HG02885 (cell line): Measurements from ENCODE around the gene PFN4.
"Not testable (repeated sequence)": the region's sequence is repeated elsewhere in the genome, so short reads cannot be mapped to it uniquely, and the experiment has no call there.

Experiments used
- ATAC-seq: cut with Tn5 transposase; IDR thresholded peaks from one replicate; pipeline ENCODE4 v1.9.1; 2021; ENCODE audit warnings: mild to moderate bottlenecking; ENCODE audit not compliant: unreplicated experiment, poor library complexity

Gene PFN4, protein sequence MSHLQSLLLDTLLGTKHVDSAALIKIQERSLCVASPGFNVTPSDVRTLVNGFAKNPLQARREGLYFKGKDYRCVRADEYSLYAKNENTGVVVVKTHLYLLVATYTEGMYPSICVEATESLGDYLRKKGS

DNA sequence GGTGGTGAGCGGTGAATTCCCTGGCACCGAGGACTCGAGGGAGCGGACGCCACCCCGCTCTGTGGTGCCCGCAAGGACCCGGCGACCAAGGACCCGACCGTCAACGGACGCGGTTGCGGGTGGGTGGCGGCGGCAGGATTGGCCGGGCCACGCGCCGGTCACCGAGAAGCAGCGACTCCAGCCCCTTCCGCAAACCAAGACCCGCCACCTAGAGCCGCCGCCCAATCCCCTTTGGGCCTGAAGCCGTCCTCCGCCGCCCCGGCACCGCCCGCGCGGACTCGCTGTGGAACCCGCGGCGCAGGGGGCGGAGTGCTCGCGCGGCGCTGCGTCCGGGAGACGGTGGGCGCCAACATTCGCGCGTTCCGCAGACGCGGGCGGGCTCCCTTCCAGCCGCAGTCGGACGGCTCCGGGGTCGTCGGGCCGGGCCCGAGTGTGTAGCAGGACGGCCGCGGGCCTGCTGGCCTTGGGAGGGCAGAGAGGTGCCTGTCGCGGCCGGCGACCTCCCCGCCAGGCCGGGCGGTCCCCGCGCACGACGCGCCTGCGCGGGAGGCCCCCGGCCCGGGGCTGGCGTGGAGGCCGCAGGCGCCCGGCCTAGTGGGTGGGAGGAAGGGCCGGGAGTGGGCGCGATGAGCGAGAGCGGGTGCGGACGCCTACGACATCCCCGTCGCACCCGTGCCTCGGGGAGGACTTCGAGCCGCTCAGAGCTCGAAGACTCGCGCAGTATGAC lies at the start of gene PFN4, which contains the start of gene FAM228B:
Gene PFN4 (minus strand): TSS at position 140 of the 727 bp plus-strand sequence. CDS start 799 bp downstream, outside the sequence.
Gene FAM228B (plus strand): TSS at position 275 of the 727 bp plus-strand sequence. CDS start 893 bp downstream, outside the sequence.
- peak; percentile 90 for ATAC-seq

DNA sequence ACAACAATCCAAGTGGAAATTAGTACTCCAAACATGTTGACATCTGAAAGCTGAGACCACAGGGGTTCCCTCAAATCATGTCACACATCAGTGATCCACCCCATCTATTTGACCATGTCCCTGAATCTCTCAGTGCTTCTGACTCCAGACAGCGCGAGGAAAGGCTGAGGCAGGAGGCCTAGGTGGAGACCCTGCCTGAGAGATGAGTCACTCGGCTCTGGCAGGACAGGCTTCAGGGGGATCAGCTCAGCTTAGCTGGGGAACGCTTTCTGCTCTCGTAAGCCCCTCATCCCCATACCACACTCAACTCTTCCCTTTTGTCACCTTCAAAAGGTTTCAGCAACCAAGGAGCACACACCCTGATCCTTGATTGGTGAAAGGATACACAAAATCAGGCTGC lies 45.9 kb upstream of the PFN4 start:
- ATAC-seq = no peak

DNA sequence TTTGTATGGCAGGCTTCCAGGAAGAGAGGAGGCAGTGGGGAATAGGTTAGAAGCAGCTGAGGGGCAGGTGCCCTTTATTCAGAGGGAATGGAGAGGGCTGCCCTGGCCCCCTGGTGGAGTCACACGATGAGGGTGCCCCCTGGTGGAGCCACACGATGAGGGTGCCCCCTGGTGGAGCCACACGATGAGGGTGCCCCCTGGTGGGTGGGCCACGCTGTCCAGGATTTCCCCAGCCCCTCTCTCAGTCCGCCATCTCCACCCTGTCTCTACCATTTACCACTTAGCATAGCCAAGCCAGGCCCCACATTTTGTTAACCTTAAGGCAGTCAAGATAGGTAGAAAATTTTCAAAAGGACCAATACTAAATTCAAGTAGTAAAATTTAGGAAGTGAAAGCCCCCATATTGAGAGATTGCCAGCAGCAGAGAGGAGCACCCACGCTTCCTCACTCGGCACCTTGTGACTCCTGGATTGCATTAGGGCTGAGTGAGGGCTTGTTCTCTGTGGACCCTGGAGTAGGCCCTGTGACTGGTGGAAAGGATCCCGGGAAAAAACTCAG lies 41.4 kb upstream of the PFN4 start:
- peak; percentile 86 for ATAC-seq

DNA sequence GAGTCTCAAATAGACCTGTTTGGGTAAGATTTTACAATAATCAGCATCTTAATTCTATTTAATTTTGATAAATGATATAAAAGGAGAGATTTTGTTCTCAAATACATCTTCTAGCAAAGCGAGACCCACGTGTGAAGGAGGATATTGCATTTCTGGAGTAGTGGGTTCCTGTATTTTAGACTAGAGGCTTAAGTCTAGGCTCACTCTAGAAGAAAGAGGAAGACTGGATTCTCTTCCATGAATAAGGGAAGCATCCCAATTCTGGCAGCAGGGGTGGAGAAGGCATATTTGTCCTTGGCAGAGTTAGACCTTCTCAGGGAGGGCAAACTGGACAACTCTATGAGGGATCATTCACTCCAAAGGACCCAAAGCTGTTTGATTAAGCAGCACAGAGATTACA lies 40.5 kb upstream of the PFN4 start:
- no peak for ATAC-seq

DNA sequence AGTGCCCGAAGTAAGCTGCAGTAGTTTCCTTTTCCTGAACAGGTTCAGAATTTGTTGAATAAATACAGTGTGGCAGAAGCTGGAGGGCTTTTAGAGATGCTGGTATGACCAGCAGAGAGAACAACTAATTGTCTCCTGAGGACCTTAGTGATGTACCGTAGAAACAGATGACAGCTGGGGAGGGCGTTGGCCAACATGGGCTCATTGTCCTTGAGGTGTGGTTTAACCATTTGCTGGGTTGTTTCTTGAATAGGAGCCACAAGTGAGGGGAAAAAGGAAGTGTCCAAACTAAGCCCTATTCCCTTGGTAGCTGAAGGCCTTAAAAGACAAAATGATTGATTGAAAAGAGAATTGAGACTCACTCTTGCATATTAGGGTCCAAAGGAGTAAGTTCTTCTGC lies 40.1 kb upstream of the PFN4 start:
- no peak for ATAC-seq

DNA sequence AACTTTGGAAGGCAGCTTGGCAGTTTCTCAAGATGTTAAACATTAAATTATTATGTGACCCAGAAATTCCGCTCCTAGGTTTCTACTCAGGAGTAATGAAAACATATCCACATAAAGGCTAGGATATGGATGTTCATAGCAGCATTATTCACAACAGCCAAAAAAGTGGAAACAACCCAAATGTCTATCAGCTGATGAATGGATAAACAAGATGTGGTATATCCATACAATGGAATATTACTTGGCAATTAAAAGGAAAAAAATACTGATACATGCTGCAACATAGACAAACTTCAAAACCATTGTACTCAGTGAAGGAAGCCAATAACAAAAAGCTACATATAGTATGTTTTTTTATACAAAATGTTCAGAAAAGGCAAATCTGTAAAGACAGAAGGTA lies 39.4 kb upstream of the PFN4 start:
- ATAC-seq = no peak

DNA sequence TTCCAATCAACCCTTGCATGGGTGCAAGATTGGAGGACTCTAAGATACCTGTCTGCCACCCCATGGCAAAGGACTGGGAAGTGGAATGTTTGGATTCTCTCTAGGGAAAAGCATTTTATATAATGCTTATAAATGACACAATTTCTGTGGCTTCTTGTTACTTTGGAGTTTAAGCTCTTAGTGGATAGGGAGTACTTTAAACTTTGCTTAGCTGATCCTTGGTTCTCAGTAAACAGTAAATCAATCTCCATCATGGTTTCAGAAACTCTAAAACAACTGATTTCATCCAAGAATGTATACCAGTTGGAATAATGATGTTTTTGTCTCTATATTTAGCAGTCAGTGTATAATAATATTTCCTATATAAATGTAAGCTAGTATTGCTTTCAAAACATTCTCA lies 37.6 kb upstream of the PFN4 start:
- ATAC-seq = no peak

DNA sequence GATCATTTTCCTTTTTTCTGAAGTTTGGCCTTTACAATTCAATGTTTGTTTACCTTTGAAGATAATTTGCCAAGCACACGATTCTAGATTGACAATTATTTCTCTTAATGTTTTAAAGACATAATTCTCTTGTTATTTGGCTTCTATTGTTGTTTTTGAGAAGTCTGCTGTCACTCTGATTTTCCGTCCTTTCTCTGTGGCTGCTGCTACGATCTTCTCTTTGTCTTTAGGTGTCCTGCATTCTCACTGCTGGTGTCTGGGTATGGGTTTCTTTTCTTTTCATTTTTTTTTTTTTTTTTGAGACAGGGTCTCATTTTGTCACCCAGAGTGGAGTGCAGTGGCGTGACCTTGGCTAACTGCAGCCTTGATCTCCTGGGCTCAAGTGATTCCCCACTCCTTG lies 36.6 kb upstream of the PFN4 start:
- no peak for ATAC-seq

DNA sequence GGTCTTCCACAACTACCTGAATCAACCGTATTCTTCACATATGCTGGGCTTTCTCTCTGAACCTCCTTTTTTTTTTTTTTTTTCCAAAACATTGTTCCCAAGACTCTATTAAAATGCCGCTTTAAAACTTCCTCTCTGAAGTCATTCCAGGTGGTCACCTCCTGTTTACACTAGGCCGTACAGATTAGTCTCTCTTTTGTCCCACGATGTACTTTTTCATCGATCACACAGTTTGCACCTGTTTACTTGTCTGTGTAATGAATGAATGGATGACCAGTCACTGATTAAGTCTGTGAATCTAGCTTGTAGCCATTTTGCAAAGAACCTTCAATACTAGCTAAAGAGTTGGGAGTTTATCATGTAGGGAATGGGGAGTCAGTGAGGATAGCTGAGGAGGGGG lies 35.0 kb upstream of the PFN4 start:
- no peak for ATAC-seq

DNA sequence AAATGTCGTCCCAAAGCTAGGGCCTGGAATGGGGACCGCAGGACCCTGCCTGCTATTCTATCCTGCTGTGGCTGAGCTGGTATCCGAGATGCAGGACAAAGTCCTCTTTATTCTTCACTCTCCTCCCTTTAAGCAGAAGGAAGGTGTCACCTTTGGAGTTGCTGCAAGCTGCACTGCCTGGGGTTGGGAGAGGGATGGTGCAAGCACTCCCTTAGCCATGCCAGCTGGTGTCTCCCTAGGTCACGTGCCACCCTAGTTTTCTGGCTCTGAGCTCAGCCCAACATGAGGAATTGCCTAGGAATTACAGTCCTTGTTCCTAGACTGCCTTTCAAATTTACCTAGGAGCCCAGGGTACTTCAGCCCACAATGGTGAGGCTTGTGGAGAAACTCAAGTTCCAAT lies 30.3 kb upstream of the PFN4 start:
- no peak for ATAC-seq

DNA sequence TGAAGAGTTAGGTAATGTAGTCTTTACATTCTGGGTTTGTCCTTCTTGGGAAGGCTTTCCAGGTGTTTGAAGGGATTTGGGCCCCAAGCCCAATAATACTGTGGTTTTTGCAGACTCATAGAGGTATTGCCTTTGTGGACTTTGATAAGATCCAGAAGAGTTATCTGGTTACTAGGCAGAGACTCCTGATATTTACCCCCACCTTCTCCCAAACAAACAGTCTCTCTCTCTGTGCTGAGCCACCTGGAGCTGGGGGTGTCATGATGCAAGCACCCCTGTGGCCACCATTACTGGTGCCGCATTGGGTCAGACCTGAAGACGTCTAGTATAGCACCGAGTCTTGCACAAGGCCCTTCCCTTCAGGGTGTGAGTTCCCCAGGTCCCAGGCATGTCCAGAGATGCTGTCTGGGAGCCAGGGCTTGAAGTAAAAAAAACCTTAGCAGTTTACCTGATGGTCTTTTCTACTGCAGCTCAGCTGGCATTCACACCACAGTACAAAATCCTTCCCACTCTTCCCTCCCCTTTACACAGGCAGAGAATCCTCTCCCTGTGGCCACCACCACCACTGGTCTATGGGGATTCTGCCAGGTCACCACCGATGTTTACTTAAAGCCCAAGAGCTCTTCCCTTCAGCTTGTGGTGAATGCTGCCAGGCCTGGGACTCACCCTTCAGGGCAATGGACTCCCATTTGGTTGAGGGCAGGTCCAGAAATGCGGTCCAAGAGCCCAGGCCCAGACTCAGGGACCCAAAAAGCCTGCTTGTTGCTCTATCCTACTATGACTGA lies 29.5 kb upstream of the PFN4 start:
- no peak for ATAC-seq

DNA sequence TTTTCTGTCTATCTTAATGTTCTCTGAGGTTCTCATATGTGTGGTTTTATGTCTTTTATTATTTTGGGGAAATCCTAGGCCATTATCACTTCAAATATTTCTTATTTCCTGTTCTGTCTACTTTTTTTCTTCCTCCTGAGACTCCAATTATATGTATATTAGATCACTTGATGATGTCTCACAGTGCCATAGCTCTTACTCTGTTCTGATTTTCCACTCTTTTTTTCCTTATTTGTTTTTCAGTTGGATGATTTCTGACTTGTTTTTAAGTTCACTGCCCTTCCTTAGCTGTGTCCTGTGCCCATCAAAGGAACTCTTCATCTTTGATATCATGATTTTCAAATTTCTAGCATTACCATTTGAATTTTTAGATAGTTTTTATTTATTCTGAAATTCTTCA lies 24.2 kb upstream of the PFN4 start:
- no peak for ATAC-seq

DNA sequence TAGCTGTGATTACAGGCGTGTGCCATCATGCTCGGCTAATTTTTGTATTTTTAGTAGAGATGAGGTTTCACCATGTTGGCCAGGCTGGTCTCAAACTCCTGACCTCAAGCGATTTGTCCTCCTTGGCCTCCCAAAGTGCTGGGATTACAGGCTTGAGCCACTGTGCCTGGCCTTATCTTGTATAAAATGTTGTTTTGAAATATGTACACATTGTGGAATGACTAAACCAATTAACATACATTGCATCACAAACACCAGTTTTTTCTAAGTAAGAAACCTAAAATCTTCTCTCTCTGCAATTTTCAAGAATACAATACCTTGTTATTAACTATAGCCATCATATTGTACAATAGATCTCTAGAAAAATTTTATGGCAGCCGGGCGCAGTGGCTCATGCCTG lies 17.2 kb upstream of the PFN4 start:
- ATAC-seq = not testable (repeated sequence)

DNA sequence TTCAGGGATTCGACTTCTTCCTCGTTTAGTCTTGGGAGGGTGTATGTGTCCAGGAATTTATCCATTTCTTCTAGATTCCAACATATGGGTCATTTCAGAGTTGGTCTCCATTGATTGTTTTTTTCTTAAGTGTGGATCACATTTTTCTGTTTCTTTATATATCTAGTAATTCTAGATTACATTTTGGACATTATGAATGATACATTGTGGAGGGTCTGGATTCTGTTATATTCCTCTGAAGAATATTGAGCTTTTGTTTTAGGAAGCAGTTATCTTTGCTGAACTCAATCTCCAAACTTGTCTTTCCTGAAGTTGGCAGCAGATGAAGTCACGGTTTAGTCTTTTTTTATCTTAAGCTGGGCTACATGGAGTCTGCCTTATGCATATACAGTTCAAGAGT lies 9.4 kb upstream of the PFN4 start:
- ATAC-seq = no peak

DNA sequence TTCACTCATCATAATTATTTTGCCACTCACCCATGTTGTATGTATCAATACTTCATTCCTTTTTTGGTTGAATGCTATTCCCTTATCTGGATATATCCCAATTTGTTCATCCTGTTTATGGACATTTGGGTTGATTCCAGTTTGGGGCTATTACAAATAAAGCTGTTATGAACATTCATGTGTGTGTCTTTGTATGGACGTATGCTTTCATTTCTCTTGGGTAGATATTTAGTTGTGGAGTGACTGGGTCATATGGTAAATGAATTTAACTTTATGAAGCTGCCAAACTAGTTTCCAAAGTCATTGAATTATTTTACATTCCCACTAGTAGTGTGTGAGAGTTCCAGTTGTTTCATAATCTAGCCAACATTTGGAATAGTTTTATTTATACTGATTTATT lies 2.8 kb upstream of the PFN4 start:
- ATAC-seq = no peak

DNA sequence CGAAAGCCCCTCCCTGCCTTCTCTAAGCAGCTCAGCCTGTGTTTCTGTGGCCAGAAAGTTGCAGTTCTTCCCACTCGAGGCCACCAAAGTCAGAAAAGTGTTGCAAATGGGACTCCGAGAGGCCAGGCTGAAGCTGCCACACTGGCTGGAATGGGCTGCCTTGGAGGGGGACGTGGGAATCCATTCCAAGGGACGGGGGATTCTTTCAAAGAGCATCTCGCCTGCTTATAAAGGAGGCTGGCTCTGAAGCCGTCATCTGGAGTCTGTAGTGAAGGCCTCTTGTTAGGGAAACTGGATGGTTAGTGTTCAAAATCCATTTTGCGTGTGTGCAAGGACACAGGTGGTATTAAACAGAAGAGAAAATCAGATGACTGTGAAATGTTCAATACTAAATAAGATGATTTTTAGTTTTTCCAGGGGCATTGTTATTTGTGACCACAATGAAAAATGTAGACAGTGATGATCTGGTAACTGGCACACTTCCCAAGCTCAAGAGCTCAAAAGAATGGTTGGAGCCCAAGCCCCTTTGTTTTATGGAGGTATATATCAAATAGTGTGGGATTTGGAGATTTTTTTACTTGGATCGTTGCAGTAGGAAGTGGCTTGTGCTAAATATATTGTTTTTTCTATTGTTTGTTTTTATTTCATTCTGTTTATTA lies 917 bp upstream of the PFN4 start:
- ATAC-seq = peak; percentile 9

DNA sequence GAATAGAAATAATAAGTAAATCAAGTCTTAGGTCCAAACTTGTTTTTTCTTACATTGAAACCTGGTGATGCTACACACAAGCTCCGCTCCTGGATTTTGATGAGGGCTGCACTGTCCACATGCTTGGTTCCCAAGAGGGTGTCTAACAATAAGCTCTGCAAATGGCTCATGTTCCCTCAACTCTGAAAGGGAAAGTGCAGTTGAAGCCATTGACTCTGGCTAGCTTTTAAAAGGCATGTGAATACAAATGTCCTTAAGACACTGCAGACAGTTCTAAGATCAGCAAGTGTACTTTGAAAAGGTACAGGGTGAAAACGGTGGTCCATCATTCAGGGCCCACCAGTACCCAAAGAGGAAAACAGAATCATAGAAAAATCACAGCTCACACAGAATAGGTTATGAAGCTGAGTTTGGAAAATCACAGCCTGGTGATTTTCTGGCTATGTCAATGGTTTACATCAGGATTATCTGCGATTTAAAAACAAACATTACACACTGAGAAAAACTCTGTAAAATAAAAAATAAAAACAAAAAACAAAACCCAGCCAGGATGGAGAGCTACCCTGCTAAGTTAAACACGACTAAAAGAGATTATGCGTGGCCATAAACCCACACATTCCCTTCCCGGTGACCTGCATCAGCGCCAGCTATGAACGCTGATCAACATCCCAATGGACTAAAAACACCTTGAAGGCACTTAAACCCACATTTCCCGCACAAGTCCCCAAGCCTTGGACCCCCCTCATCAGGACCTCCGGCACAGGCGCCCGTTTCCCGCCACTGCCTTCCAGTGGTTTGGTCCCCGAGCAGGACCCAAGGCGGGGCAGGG lies 554 bp downstream of the PFN4 start:
- ATAC-seq = no peak

DNA sequence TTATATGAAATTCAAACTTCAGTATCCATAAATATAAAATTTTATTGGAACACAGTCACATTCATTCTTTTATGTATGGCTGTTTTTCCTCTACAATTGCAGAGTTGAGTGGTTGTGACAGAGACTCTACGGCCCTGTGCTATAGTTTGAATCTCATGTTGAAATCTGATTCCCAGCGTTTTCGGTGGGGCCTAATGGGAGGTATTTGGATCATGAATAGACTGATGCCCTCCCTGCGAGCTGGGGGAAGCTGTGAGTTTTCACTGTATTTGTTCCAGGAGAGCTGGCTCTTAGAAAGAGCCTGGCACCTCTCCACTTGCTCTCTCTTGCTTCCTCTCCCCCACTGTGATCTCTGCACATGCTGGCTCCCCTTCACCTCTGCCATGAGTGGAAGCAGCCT lies 1.7 kb downstream of the PFN4 start:
- ATAC-seq = no peak

DNA sequence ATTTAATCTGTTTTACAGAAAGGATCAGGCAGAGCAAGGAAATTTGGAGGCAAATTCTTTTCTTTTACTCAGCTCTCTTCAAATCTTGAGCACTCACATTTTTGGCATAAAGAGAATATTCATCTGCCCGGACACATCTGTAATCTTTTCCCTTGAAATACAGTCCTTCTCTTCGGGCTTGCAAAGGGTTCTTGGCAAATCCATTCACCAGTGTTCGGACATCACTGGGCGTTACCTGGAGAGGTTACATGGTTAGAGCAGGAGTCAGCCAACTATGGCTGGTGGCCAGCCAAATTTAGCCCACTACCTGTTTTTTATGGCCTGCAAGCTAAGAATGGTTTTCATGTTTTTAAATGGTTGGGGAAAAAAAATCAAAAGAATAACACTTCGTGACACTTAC lies 2.1 kb downstream of the PFN4 start:
- ATAC-seq = no peak

DNA sequence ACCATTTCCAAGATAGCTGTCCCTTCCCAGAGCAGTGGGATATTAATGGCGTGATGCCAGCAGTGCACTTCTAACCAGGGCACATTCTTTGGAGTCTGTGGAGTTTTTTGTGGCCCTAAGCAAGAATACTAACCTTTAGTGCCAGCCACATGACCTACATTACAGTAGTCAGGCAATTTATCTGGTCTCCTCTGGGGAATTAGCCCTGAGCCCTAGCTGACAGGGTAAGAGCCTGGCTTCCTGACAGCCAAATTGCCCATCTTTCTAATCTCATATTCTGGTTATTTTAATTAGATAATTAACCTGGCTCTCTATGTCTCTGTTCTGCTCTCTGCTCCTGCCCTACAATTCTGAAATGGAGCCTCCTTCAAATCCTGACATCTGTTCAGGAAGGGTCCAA lies 5.2 kb downstream of the PFN4 start:
- no peak for ATAC-seq
